Stimulated activated naive B cell treated with anti-CD40 and anti-IgM and Interleukin-4, amounts not matched to agents 10 μg/mL and 1 μg/mL and 100 μg/mL, for 72 hours (primary cell): ENCODE data around the gene NDRG2.

Experiments
- ATAC-seq, 2 donors: fragments of 150-1000 bp; cut with Tn5 transposase; replicated peaks; 2 replicates each; pipeline ENCODE4 v1.10.0; 2021; ENCODE audit warnings: moderate library complexity in 1 of 2
- DNase-seq: peaks from one replicate; pipeline ENCODE4 v3.0.0; 2021
- H3K27ac Mint-ChIP-seq: one replicate; pipeline ENCODE4 v1.8.0; 2022; ENCODE audit warnings: mild to moderate bottlenecking, mixed read lengths
- H3K27me3 Mint-ChIP-seq, 2 donors: one replicate each; pipeline ENCODE4 v1.8.0; 2022; ENCODE audit warnings: mixed read lengths in 2 of 2
- H3K36me3 Mint-ChIP-seq, 2 donors: one replicate each; pipeline ENCODE4 v1.8.0; 2022; ENCODE audit warnings: mixed read lengths in 2 of 2, mild to moderate bottlenecking in 1 of 2
- H3K4me1 Mint-ChIP-seq, 2 donors: one replicate each; pipeline ENCODE4 v1.8.0; 2022; ENCODE audit warnings: mixed read lengths in 2 of 2, mild to moderate bottlenecking in 1 of 2
- H3K4me3 Mint-ChIP-seq, 2 donors: one replicate each; pipeline ENCODE4 v1.8.0; 2022; ENCODE audit warnings: mild to moderate bottlenecking in 2 of 2, mixed read lengths in 2 of 2, moderate library complexity in 1 of 2
- H3K9me3 Mint-ChIP-seq, 2 donors: one replicate each; pipeline ENCODE4 v1.8.0; 2022; ENCODE audit warnings: mixed read lengths in 2 of 2, mild to moderate bottlenecking in 1 of 2

NDRG2 gene

DNA sequence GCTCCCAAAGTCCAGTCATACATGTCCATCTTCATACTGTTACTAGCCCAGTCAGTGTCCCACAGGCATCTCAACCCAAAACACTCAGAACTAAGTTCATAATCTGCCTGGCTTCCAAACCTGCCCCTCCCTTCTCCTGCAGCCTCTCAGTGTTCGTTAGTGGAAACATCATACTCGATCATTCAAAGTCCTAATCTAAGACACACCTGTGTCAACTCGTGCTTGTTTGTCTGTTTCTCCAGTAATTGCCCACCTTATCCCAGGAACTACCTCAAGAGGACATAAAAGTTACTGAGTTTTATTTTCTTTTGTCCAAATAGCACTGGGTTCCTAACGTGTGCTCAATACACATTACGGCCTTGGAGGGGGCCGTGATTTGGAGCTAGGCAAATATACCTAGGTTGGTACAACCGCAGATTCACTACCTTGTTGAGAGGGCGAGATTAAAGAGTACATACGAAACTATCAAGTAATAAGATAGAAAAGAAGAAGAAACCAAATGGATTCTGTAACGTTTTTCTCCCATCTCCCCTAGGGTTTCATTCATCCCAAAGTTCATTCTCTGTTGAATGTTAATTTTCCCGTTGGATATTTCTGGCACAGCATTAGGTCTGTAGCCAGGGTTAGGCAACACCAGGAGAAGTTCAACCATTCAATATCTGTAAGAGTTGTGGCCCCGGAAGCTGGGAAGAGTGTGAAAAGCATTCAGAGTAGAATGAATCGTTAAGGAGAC, 35.9 kb upstream of the NDRG2 start:
- peaks cover 28 to 41% of the 10 kb centered on the region in 2 donors for H3K27me3 Mint-ChIP-seq
- H3K27ac Mint-ChIP-seq, result no peak overlapping the region

DNA sequence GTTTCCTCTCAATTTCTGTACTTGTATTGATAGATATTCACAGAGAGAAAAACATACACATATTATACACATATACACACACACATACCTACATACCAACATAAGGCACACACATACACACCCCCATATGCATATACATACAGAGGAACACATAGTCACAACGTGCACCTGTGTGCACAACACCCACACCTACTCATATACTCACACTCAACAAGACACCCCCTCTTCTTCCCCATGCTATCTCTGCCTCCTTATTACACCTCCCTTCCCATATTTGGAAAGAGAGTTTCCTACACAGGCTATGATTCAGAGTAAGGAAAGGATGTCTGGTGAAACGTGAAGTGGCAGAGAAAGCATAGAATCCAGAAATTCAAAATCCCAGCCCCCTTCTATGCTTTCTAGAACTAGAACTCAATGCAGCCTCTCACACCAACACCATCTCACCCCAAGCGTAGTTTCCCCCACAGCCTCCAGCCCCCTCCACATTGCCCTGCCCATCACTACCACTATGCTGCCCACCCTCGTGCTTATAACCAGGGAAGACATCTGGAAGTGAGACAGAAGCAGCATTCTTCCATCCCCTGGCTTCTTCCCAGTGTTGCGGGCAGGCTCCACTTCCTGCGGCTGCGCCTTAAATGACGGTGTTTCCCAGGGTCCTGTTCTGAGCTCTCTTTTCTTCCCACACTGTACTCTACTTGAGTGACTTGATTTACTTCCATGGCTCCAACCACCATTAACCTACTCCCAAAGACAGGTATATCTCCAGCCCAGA, 35.2 kb upstream of the NDRG2 start:
- Mint-ChIP-seq H3K4me3 (no peak overlapping the region), H3K36me3 (no peaks in the 10 kb centered on the region), H3K27me3 (peaks cover 21 to 34% of the 10 kb centered on the region in 2 donors), H3K27ac (no peak overlapping the region), H3K9me3 (no peaks in the 10 kb centered on the region), H3K4me1 (no peaks in the 10 kb centered on the region)
- no peak for DNase-seq
- ATAC-seq, result no peak

More for the DNA sequence above, 35.9 kb upstream of the NDRG2 start:
- DNase-seq, result no peak
- Mint-ChIP-seq H3K36me3 (no peaks in the 10 kb centered on the region), H3K4me1 (no peaks in the 10 kb centered on the region), H3K9me3 (no peaks in the 10 kb centered on the region), H3K4me3 (no peak overlapping the region)
- ATAC-seq, result no peak

GRCh38 chr14:21058903-21059302, 34.0 kb upstream of the NDRG2 start:
- Mint-ChIP-seq H3K9me3 (no peaks in the 10 kb centered on the region), H3K4me3 (no peak overlapping the region), H3K27ac (no peak overlapping the region), H3K4me1 (no peaks in the 10 kb centered on the region), H3K27me3 (peaks cover 21 to 27% of the 10 kb centered on the region in 2 donors), H3K36me3 (no peaks in the 10 kb centered on the region)
- DNase-seq (no peak), ATAC-seq (no peak)

GRCh38 chr14:21057803-21058675, 33.2 kb upstream of the NDRG2 start, which contains the start of gene RNASE8:
Gene RNASE8, plus strand, starts transcription at chr14:21057822. Its CDS starts 71 bp downstream, at chr14:21057893.
- H3K4me3 Mint-ChIP-seq, result no peak within 1 kb of the TSS
- H3K27me3 Mint-ChIP-seq, result peaks cover 21 to 22% of the 10 kb centered on the region in 2 donors
- ATAC-seq (peak in 1 of 2 donors; percentile 45), DNase-seq (no peak)
- H3K27ac Mint-ChIP-seq, result no peak within 1 kb of the TSS
- H3K4me1 Mint-ChIP-seq, result no peaks in the 10 kb centered on the region
- no peaks in the 10 kb centered on the region for H3K36me3 Mint-ChIP-seq
- no peaks in the 10 kb centered on the region for H3K9me3 Mint-ChIP-seq

- no peaks in the 10 kb centered on the region for H3K9me3 Mint-ChIP-seq
- ATAC-seq (no peak), DNase-seq (no peak)
- no peak overlapping the region for H3K4me3 Mint-ChIP-seq
- H3K27me3 Mint-ChIP-seq, result peaks cover 20 to 21% of the 10 kb centered on the region in 2 donors
- no peaks in the 10 kb centered on the region for H3K36me3 Mint-ChIP-seq
- H3K27ac Mint-ChIP-seq, result no peak overlapping the region
- H3K4me1 Mint-ChIP-seq, result no peaks in the 10 kb centered on the region
Measured at GRCh38 chr14:21056520-21057163, 31.8 kb upstream of the NDRG2 start.

DNA sequence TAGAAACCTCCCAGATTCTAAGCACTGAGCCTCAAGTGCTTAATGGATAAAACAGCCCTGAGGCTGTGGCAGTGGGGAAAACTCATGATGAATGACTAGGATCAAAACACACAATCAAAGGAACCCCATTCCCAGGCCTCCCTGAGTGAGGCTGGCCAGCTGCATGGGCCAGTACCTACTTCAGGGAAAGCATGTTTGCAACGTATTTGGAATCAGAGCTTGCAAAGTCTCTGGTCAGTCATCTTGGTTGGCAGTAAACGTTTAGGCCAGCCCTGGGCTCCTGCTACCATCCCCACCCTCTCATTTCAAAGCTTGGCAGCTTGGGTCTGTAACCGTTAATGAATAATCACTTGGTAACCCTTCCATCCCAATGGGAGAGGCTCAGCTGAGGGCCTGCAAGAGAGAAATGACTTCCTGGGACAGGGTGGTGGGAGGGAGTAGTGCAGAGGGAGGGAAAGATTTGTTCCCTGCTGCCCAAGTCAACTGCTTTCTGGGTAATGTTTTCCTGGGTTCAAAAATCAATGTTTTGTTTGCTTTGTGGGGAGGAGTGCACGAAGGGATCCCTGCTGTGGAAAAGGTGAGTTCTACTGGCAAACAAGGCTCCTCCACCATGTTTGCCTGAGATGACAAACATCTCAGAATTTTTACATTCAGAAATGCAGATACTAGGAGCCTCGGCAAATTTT, 30.7 kb upstream of the NDRG2 start:
- Mint-ChIP-seq H3K27ac (no peak overlapping the region), H3K4me1 (no peaks in the 10 kb centered on the region), H3K36me3 (no peaks in the 10 kb centered on the region), H3K4me3 (no peak overlapping the region), H3K27me3 (peaks cover 13 to 19% of the 10 kb centered on the region in 2 donors), H3K9me3 (no peaks in the 10 kb centered on the region)
- no peak for DNase-seq
- ATAC-seq, result no peak

GRCh38 chr14:21054768-21055145, 29.9 kb upstream of the NDRG2 start:
- no peak for DNase-seq

DNA sequence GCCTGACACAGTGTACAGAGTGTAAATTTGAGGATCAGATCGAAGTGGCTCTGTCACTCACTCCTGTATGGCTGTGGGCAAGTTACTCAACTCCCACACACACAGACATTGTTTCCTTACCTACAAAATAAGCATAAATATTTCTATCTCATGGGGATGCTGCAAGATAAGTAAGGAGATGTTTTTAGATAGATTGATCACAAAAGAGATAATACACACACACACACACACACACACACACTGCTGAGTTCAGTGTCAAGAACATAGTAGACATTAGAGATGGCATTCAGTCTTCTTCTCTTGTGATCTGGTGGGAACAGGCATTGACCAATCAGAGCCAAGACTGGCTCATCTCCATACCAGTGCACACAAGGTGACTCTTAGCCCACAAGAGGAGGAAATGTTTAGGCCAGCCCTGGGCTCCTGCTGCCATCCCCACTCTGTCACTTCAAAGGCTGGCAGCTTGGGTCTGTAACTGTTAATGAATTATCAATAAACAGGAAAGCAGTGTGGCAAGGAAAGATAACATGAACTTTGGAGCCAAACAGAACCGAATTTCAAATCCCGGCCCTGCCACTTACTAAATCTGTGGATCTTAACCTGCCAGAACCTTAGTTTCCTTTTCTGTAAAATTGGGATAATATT, 29.4 kb upstream of the NDRG2 start:
- Mint-ChIP-seq H3K4me3 (no peak overlapping the region), H3K27ac (no peak overlapping the region), H3K4me1 (no peaks in the 10 kb centered on the region), H3K36me3 (no peaks in the 10 kb centered on the region), H3K9me3 (no peaks in the 10 kb centered on the region), H3K27me3 (peaks cover 0 to 9% of the 10 kb centered on the region in 2 donors)
- DNase-seq (no peak), ATAC-seq (no peak)

More at GRCh38 chr14:21054768-21055145, 29.9 kb upstream of the NDRG2 start:
- Mint-ChIP-seq H3K4me3 (no peak overlapping the region), H3K27me3 (peaks cover 5 to 11% of the 10 kb centered on the region in 2 donors), H3K9me3 (no peaks in the 10 kb centered on the region), H3K36me3 (no peaks in the 10 kb centered on the region), H3K4me1 (no peaks in the 10 kb centered on the region), H3K27ac (no peak overlapping the region)
- ATAC-seq, result no peak

DNA sequence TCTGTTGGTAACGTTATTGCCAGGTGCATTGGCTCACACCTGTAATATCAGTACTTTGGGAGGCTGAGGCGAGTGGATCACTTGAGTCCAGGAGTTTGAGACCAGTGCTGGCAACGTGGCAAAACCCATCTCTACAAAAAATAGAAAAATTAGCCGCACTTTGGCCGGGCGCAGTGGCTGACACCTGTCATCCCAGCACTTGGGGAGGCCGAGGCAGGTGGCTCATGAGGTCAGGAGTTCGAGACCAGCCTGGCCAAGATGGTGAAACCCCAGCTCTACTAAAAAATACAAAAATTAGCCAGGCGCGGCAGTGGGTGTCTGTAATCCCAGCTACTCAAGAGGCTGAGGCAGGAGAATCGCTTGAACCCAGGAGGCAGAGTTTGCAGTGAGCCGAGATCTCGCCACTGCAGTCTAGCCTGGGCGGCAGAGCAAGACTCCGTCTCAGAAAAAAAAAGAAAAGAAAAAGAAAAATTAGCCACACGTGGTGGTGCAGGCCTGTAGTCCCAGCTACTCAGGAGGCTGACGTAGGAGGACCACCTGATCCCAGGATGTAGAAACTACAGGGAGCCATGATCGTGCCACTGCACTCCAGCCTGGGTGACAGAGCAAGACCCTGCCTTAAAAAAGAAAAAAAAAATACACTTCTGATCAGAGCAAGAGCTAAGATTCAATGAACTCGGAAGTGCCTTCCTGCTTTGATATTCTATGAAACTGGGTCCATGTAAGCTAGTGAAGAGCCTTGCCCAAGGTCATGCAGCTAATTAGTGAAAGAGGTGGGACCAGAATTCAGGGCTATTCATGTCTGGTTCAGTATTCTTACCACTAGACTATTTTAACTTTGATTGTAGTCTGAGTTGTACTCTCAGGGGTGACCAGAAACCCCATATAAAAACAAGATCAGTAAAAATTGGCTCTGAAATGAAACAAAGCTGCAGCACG, 28.6 kb upstream of the NDRG2 start:
- no peak for ATAC-seq
- Mint-ChIP-seq H3K27ac (no peak overlapping the region), H3K9me3 (no peaks in the 10 kb centered on the region), H3K27me3 (peaks cover 0 to 12% of the 10 kb centered on the region in 2 donors), H3K36me3 (no peaks in the 10 kb centered on the region), H3K4me3 (no peak overlapping the region), H3K4me1 (no peaks in the 10 kb centered on the region)
- DNase-seq, result no peak

- Mint-ChIP-seq H3K4me3 (no peak overlapping the region), H3K4me1 (no peaks in the 10 kb centered on the region), H3K9me3 (no peaks in the 10 kb centered on the region), H3K27me3 (peaks cover 6 to 8% of the 10 kb centered on the region in 2 donors), H3K36me3 (no peaks in the 10 kb centered on the region), H3K27ac (no peak overlapping the region)
- ATAC-seq (peak in 1 of 2 donors; percentile 41), DNase-seq (no peak)
Measured at GRCh38 chr14:21050597-21050996, 25.7 kb upstream of the NDRG2 start.

DNA sequence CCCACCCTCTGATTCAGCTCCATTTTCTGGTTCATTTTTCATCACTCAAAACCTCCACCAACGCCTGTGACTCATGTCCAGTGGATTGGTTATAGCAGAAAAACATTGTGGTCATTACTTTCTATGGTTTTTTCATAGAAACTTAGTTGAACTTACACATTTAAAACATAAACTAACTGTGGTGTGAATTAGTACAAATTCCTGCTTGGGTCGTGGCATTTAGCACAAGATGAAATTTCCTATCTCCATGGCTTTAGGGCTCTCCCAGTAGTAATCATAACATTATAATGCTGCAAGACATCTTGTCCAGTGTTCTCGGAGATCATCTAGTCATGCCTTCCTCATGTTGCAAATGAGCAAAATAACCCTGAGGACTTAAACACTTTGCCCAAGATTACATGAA, 24.4 kb upstream of the NDRG2 start:
- H3K4me1 Mint-ChIP-seq, result no peaks in the 10 kb centered on the region
- peaks cover 16% of the 10 kb centered on the region in 2 donors for H3K27me3 Mint-ChIP-seq
- ATAC-seq (no peak), DNase-seq (no peak)
- no peaks in the 10 kb centered on the region for H3K9me3 Mint-ChIP-seq
- no peak overlapping the region for H3K27ac Mint-ChIP-seq
- H3K4me3 Mint-ChIP-seq, result no peak overlapping the region
- H3K36me3 Mint-ChIP-seq, result no peaks in the 10 kb centered on the region

DNA sequence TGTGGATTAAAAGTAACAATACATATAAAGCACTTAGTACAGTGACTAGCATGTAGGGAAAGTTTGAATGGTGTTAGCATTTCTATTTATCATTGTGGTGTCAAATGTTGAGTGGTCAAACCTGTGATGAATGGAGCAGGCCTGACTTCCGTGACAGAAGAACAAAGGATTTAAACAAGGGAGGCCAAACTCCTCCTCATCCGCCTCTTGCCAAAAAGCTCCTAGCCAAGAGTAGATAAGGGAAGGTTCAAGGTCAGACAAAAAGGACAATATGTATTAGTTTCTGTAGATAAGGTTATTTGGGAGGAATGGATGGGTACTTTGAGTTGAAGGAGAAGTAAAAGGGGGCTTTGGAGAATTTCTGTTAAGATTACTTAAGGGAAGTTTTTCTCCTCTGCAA, 23.8 kb upstream of the NDRG2 start:
- H3K9me3 Mint-ChIP-seq, result no peaks in the 10 kb centered on the region
- ATAC-seq, result no peak
- no peak overlapping the region for H3K27ac Mint-ChIP-seq
- H3K36me3 Mint-ChIP-seq, result no peaks in the 10 kb centered on the region
- no peak overlapping the region for H3K4me3 Mint-ChIP-seq
- DNase-seq, result no peak
- H3K4me1 Mint-ChIP-seq, result no peaks in the 10 kb centered on the region
- H3K27me3 Mint-ChIP-seq, result peaks cover 18 to 20% of the 10 kb centered on the region in 2 donors
